GM12801 (cell line): ENCODE measurements around the gene LRCOL1.

Experiments used
- TF ChIP-seq, protein P1 (sequence below): IDR thresholded peaks from one replicate; pipeline ENCODE4 v1.5.1; 2011; ENCODE audit warnings: control low read depth; ENCODE audit not compliant: insufficient read length; ENCODE audit errors: extremely low read depth

The LRCOL1 gene

DNA sequence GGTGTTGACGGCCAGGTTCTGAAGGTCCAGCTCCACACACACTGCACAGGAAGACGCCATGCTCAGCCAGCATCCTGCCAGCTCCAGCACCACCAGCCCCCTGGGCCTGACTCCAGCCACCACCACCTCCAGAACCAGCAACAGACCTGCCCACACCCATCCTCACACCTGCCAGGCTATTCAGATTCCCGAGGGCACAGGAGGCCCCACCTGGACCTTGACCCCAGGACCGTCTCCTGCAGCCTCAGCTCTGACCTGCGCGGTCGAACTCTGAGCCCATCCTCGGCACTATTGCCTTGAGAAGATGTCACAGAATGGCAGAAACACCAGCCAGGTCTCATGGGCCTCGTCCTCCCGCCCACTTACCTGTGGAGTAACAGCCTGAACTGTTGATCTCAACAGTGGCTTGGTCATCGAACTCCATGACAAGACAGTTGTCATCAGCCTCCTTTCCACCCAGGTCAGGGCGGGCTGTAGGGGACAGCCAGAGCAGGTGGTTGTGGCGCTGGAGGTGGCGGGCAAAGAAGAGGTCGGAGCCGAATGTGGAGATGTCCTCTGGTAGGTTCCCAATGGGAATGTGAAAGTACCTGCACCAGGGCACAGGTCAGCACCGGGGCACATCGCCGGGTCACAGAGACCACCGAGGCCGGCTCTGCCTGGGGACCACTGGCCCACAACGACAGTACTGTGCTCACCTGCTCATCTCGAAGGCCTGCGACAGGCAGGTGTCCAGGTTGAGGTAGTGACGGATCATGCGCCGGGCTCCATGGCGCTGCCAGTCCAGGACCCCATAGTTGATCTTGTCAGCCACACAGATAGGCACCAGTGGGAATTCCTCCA lies 31.6 kb upstream of the LRCOL1 start:
- TF ChIP-seq, protein P1, sequence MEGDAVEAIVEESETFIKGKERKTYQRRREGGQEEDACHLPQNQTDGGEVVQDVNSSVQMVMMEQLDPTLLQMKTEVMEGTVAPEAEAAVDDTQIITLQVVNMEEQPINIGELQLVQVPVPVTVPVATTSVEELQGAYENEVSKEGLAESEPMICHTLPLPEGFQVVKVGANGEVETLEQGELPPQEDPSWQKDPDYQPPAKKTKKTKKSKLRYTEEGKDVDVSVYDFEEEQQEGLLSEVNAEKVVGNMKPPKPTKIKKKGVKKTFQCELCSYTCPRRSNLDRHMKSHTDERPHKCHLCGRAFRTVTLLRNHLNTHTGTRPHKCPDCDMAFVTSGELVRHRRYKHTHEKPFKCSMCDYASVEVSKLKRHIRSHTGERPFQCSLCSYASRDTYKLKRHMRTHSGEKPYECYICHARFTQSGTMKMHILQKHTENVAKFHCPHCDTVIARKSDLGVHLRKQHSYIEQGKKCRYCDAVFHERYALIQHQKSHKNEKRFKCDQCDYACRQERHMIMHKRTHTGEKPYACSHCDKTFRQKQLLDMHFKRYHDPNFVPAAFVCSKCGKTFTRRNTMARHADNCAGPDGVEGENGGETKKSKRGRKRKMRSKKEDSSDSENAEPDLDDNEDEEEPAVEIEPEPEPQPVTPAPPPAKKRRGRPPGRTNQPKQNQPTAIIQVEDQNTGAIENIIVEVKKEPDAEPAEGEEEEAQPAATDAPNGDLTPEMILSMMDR = no peak

DNA sequence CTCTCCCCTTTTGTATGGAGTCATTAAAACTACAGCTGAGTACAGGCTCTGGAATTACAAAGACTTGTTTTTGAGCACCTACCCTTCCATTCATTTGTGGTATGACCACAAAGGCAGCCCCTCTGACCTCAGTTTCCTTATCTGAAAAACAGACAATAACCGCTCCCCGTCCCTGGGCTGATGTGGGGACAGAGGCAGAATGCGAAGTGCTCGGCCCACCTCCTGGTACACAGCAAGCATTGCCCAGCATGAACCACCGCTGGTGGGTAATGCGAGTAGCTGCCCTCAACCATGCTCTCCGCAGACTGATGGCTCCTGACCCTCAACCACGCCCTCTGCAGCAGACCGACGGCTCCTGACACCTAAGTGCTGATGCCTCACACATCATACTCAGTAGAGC lies 30.6 kb upstream of the LRCOL1 start:
- TF ChIP-seq, protein P1 = no peak

- TF ChIP-seq, protein P1 = no peak
These were observed 29.7 kb upstream of the LRCOL1 start for GRCh38 chr12:132639956-132640520.

- TF ChIP-seq, protein P1 = no peak
These were observed 28.4 kb upstream of the LRCOL1 start for GRCh38 chr12:132638541-132639408.

- TF ChIP-seq, protein P1 = no peak
These were observed 27.4 kb upstream of the LRCOL1 start for GRCh38 chr12:132637811-132638210.

GRCh38 chr12:132635076-132635955 lies 24.9 kb upstream of the LRCOL1 start:
- TF ChIP-seq, protein P1 = no peak
